Epidermal melanocyte (primary cell): ENCODE data around the gene CNTN5.

Experiments
- DNase-seq: peaks from one replicate; pipeline ENCODE4 v3.0.0; 2011; ENCODE audit warnings: low spot score; ENCODE audit not compliant: insufficient read length

Gene CNTN5

DNA sequence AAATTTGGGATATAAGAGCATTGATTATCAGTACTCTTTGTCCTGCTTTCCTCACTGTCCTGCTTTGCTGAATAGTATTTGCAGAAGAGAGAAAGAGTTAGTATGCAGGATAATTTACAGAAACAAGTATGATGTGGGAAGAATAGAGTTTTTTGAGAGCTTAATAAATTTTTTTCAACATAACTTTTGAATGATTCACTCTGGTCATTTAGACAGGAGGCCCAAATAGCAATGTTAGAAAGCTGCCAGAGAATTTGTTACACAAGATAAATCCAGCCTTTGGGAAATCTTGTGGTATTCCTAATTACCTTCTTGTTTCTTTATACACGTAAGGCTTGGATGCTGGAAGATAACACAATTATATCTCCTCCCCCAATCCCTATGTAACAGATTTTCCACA is 484.6 kb downstream of the CNTN5 start:
- DNase-seq = no peak

DNA sequence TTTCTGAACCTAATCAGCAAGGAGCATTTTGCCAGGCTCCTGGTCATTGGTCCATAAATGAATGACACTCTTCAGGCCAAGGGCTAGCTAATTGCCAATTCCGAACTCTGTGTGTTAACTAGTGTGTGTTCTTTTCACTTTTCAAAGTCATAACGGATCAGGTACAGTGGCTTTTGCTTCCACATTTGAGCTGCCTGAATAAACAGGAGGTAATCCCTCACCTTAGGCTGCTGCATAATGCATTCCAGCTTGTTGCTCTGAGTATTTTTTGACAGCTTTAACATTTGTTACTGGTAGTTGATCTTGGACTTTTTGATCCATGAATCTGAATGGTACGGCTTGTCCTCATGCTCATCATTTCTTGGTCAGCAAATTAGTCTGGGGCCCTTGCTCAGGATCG is 485.1 kb downstream of the CNTN5 start:
- DNase-seq = no peak

DNA sequence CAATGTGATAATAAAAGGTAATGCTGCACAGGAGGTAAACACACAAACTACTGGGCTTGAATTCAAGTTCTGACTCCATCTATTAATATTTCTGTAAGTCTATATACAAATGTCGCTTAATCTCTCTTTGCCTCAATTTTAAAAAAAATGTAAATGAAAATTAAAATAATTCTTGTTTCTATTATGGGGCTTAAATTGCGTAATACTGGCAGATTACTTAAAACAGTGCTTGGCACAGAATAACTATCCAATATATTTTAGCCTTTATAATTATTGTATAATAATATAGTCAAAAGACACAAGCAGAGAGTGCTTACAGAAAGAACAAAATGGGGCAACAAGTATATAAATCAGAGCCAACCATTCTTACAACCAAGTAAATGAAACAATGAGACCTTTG is 489.1 kb downstream of the CNTN5 start:
- DNase-seq = no peak

DNA sequence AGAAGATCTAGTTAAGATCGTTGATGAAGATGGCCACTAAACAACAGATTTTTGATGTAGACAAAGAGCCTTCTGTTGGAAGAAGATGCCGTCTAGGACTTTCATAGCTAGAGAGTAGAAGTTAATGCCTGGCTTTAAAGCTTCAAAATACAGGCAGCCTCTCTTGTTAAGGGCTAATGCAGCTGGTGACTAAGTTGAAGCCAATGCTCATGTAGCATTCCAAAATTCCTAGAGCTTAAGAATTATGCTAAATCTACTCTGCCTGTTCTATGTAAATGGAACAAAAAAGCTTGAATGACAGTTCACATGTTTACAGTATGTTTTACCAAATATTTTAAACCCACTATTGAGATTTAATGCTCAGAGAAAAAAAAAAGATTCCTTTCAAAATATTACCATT is 492.6 kb downstream of the CNTN5 start:
- DNase-seq = no peak

DNA sequence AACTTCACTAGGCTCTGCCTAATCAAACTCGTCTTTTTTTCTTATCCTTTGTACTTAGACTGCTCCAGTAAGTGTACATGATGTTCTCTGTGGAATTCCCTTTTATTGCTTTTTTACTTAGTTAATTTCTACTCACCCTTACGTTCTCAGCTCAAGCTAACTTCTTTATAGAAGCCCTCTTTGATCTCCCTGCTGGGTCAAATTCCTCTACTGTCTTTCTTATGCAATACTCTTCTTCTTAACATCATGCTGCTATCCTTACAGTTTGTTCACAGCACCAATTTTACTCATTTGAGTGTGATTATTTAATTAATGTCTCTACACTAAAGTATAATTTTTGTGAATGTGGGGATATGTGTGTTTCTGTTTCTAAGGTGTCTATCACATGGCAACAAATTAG is 498.3 kb downstream of the CNTN5 start:
- no peak for DNase-seq

DNA sequence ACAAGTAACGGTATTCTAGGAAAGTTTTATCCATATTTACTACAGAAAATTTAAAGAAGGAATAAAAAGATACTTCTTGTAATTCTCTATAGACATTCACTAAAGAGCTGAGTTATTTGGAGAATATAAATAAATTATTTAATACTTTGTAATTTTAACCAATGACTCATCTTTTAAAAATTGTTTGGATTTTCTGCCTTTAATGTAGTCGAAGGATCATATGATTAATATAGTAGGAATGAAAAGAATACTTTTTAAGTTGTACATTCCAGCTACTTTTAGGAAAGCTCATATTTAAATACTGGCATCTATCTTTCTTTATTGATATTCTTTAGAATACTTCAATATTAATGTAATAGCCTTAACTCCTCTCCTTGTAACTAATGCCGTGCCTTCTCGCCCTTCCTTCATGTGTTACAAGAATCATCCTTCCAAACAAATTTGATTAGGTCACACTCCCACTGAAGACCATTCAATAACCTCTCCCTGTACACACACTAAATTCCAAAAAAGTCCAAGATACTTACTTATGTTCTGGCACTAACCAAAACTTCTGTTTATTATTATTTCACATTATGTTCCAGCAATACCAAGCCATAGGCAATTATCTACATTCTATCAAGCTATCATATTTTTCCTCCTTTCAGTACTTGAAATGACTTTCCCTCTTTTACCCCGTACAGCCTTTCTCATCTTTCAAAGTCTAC is 501.9 kb downstream of the CNTN5 start:
- no peak for DNase-seq

DNA sequence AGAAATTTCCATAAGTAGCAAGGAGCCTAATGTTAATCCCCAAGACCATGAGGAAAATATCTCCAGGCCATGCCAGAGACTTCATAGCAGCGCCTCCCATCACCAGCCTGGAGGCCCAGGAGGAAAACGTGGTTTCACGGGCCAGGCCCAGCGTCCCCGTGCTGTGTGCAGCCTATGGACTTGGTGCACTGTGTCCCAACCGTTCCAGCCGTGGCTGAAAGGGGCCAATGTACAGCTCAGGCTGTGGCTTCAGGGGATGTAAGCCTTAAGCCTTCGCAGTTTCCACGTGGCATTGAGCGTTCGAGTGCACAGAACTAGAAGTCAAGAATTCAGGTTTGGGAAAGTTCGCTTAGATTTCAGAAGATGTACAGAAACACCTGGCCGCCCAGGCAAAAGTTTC is 510.7 kb downstream of the CNTN5 start:
- no peak for DNase-seq

DNA sequence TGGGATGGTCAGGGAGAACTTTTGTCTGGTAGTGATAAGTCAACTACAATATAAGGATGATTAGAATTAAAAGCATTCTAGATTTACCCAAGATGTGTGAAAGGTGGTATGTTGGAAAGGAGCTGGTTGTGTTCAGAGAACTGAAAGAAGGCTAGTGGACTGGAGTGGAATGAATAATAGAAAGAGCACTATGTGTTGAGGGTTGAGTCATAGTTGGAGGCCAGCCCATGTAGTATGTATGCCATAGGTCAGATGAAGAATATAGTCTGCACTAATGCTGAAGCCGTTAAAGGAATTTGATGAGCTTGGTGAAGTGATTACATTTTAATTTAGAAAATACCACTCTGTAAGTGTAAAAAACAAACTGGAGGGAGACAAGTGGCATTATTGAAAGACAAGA is 514.1 kb downstream of the CNTN5 start:
- no peak for DNase-seq

DNA sequence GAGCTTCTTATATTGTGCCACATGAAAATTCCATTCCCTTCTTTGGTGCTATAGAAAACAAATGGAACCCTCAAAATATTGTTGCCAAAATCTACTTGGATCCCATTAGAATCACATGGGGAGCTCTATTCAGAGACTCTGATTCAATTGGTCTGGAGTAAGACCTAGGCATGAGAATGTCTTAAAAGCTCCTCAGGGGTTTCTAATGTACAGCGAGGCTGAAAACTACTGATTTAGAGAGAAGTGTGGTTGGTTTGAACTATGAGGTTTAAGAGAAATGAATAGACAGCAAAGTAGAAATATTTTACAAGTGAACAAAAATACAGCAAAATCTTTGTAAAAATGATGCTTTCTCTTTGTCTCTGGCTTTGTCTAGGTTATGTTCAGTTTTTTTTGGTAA is 514.7 kb downstream of the CNTN5 start:
- no peak for DNase-seq

DNA sequence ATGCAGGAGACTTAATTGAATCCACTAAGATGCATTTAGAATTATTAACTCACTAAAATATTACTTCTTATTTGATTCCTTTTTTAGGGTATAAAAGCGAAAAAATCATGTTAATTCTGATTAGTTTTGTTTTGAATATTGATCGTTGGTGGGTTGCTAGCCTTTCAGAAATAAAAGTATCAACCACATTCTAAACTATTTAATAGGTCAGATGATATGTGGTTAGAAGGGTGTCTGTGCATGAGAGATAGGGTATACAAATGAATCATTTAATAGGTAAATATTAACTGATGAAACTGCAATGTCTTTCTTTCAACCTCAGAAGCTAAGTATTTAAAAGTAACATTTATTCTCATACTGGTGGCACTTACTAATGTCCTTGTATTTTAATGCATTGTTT is 515.1 kb downstream of the CNTN5 start:
- no peak for DNase-seq

DNA sequence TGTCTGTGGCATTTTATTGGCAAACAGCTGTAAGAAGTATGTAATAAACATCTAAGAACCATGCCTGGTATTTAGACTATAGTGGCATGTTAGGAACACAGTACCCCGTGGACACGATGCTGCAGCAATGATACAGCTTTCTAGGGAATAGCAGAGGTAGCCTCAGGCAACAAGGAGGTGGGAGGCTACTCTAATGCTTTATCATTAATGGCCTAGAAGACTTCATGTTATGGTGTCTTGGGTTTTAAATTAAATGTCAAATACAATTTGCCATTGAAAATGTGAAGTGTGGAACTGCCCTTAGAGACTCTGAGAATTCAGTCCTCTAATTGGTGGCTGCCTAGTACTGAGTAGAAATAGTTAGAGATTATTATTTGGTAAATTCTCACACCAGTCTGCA is 516.9 kb downstream of the CNTN5 start:
- no peak for DNase-seq

DNA sequence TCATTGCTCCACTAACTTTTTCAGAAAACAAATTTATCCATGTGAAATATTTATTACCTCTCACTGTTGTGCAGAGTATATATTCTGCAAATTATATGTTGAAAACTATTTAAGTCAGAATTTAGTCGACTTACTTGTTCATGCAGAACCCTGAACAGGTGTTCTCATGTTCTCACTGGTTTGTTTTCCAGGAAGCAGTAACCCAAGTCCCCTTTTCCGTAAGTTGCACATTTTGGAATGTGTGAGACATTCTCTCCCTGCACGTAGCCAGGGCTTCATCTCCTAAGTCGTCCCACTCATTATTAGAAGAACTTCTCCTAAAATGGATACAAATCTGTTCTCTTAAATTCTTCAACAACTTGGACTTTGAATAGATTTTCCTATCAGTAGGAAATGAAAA is 524.9 kb downstream of the CNTN5 start:
- DNase-seq = no peak

DNA sequence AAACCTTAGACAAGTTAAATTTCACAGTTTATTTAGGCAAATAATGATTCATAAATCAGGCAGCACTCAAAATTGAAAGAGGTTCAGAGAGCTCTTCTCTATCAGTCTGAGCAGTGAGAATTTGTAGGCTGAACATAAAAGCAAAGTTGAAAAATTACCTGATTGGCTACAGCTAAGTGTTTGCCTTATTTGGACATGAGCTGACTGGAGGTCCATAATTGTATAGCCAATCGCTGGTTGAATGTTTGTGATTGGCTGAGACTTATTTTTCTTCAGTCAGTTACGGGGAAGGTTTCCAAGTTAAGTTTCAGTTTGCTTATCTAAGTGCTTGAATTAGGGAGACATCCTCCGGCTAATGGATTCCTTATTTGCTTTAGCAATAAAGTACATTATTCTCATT is 527.5 kb downstream of the CNTN5 start:
- DNase-seq = no peak

DNA sequence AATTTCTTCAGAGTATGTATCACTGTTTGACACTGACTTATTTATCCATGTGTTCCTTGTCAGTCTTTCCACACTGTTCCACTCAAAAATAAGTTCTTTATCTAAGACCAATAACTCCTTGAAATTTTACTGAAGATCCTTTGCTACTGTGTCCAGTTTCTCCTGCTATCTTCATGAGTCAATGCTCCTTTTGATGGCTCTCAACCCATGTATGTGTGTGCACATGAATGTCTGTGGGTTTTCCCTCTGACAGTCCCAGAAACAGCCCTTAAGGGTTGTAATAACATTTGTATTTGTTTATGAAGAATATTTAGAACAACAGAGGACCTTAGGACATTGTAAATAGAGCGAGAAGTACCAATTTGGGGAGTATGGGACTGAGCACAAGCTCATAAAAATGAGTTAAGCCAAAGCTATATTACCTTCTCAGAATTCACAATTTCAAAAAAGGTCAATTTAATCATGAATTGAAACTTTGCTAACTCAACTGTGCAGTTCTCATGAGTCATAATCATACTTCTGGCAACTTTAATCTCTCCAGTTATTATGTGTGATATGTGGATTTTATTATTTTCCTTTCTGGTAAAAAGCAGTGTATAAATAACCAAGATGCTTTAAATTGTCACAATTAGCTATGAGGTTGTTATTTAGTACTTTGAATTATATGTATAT is 533.6 kb downstream of the CNTN5 start:
- DNase-seq = no peak

DNA sequence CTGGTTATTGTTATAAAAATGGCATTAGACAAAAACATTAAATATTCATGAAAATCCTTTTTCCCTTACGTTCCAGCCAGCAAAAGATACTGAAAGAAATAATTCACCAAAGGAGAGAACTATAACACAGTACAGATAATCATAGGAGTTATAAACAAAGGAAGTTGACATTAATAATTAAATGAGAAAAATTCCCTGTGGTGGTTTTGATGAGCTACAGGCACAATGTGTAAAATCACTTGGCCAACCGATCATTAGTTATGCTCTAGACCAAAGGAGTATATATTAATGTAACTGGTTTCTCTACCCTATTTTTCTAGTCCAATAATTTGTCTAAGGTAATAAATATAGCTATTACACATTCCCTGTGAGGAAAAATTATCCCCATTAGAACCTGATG is 534.7 kb downstream of the CNTN5 start:
- no peak for DNase-seq

DNA sequence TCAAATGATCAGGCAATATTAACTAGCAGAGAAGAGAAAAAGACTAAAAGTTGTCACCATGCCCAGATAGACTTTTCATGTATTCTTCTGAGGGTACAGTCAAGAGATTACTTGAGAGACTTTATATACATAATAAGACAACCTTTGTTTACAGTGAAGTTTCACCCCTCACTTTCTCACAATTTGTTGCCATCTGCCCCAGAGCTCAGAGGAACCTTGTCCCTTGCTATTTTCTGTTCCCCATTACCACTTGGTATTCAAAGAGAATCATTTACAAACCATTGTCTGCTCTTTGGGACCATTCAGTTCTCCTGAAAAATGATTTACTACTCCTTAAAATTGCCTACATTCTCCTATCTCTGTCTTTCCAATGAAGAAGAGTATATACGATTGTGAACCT is 544.6 kb downstream of the CNTN5 start:
- DNase-seq = no peak

DNA sequence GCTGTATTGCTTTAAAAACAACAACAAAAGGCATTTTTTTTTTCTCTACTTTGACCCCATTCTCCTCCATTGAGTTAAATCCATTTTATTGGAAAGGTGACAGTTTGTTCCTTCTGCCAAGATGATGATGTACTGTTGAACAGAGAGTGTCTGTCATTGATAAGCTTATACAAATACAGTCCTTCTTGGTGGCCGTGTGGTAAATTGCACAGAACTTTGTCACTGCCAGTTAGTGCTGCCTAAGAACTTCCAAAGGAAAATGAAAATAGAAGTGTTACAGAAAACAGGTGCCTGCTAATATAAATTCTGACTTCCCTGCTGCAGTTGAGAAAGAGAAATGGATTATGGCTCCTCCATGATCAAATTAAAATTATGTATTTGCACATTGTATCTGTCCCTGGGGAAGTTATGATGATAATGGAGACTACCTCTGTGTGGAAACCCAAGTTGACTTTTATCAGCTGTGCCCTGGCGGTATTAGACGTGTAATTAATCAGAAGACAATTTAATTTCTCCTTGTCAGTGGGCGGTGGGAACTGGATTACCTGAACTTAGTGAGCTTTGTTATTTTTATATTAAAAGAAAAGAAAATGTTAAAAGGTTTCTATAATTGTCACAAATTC is 546.7 kb downstream of the CNTN5 start:
- DNase-seq = no peak

DNA sequence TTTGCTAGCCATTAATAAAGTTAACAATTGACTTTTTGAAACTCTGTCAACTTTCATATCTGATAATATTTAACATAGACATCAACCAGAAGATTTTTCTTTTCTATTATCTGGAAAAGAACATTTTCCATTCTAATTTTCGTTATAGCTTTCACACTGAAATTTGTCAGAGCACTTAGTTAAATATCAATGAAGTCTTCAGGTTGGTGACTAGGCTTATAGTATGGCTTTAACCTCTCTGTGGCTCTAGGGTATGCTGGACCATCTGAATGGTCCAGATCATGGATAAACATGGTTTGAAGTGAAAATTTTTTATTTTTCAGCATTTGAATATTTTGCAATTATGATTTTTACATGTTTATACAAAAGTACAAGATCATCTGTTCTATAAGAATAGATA is 548.1 kb downstream of the CNTN5 start:
- DNase-seq = no peak

DNA sequence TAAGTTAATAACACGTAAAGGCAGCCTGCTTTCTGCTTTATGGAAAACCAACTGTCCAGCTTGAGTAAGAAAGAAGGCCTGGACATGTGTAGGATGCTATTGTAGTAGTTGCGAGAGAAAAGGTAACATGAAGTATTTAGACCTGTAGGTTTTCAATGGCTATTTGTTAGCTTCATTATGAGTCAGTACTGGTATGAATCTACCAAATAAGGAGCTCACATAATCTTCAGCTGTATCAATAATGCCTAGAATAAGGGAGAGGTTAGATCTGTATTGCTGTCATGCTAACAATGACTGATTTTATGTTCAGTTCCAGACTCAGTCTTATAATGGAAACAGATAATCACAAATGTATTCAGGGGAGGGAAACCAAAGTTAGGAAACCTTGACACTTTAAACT is 550.3 kb downstream of the CNTN5 start:
- DNase-seq = no peak

DNA sequence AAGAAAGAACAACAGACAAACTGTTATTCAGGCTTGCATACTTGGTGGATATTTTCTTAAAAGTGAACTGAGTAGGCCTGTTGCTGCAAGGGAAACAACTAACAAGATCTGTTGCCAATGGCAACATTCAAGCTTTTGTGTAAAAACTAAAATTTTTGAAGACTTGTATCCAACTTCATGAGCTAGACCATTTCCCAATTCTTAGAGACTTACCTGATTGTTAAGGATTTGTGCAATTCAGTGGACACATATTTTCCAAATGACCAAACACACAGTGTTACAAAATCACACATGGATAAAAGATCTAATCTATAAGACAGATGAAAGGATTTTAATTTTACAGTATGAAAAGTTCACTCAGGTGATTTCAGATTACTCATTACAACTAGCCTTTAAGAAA is 564.1 kb downstream of the CNTN5 start:
- DNase-seq = no peak

DNA sequence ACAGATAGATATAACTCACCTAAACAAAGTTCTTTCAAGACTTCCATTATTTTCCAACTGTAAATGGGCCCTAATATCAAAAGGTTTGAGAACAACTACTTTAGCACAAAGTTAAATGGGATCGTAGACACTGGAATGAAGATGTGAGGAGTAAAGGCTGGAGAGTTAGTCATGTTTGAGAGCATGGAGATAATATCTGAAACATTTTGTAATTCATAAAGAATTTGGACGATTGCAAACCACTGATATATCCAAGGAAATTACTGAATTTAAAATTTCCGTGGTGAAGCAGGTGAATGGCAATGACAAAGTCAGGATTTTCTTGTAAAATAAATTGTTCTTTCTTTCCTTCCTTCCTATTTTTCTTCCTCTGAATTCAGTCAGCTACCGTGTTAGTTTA is 564.9 kb downstream of the CNTN5 start:
- DNase-seq = no peak

DNA sequence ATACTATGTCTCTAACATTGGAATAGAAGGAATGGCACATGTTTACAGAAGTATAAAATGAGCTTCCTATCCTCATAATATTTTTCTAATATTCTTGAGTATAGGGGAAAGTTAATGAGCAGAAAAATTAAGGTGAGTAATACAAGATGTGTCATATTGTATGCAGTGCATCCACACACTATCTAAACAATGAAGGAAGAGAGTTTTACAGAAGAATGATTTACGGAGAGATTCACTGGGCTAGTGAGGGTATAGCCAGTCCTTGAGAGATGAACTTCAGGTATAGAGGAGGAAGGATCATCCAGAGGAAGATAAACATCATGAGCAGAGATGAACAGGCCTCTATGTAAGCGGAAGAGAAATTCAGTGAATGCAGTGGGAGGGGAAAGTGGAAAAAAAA is 569.0 kb downstream of the CNTN5 start:
- no peak for DNase-seq

DNA sequence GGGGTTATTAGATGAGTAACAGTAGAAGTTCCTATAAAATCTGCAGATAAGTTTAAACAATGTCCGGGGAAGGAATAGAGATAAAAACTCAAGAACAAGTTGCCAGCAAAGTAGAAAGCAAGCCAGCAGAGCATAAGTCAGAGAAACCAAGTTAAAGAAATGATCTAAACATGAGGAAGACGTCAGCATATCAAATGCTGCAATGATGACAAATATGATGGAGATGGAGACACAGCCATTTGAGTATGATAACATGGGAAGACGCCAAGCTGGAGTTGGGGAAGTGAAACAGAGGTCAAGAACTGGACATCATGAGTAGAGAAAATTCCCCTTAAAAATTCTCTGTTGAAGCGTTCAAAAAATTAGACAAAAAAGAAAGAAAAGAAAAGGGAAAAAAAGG is 571.5 kb downstream of the CNTN5 start:
- no peak for DNase-seq
